HepG2 (cell line): ENCODE results near the gene MBD5. TPM values are rescaled to one million over a fixed set of nuclear protein-coding genes. Genes with fewer than 3 reads are reported as not detected.

ENCODE experiments used
- ATAC-seq: fragments of 200-7000 bp; cut with Tn5 transposase; 3 replicates; pipeline ENCODE4 v1.9.1; 2020; ENCODE audit warnings: mild to moderate bottlenecking, moderate library complexity
- BruUV-seq: library from RNA; stranded (reverse); fragments of 400-500 nt; replicated peaks from 2 replicates; lab custom pipeline; 2021; lab: Mats Ljungman, UMichigan
- CTCF ChIA-PET: fragments of 300-600 bp; formaldehyde crosslinking; extraction: SDS; loops from one replicate; lab custom pipeline; 2021; ENCODE audit warnings: low total read pairs, inconsistent platforms, low intra/inter-chr PET ratio; lab: Yijun Ruan, JAX
- POLR2A ChIA-PET: fragments of 350-600 bp; sonication (Branson Sonifier 250); formaldehyde crosslinking; loops from one replicate; lab custom pipeline; 2020; ENCODE audit warnings: antibody characterized with exemption, inconsistent platforms; lab: Yijun Ruan, JAX
- DNase-seq: peaks from one replicate; pipeline ENCODE4 v3.0.0-alpha.2; 2015; ENCODE audit warnings: low spot score
- FAIRE-seq: peaks from 3 replicates; lab custom pipeline; 2011; peaks lifted over from hg19 to GRCh38; lab: Jason Lieb, UNC
- H2AFZ ChIP-seq: one replicate; pipeline ENCODE4 v1.6.1; 2011; ENCODE audit warnings: low read length, inconsistent platforms
- H3K27ac ChIP-seq: fragments of 300-600 bp; 3 replicates; pipeline ENCODE4 v1.8.0; 2011; ENCODE audit warnings: mixed run types, mild to moderate bottlenecking, mixed read lengths, low read length, inconsistent platforms; ENCODE audit not compliant: insufficient read depth; ENCODE audit errors: extremely low read length
- H3K27me3 ChIP-seq, 2 experiments: fragments of 200-600 bp in 1 of 2; 2 replicates in 1 of 2; 3 replicates in 1 of 2; pipeline versions ENCODE4 v1.6.0 to v1.8.0; 2011; ENCODE audit warnings: low read length in 2 of 2, mild to moderate bottlenecking in 2 of 2, moderate library complexity in 2 of 2, inconsistent platforms in 1 of 2; ENCODE audit not compliant: insufficient read depth in 2 of 2, control insufficient read depth in 1 of 2
- H3K36me3 ChIP-seq, 2 experiments: fragments of 200-600 bp in 1 of 2; replicated peaks in 1 of 2; 2 replicates in 1 of 2; 3 replicates in 1 of 2; pipeline versions ENCODE4 v1.5.1 to v1.8.0; 2011; ENCODE audit warnings: low read length in 2 of 2, inconsistent platforms in 1 of 2; ENCODE audit not compliant: insufficient read depth in 2 of 2, control insufficient read depth in 1 of 2
- H3K4me1 ChIP-seq: 2 replicates; pipeline ENCODE4 v1.5.1; 2012; ENCODE audit warnings: low read length, inconsistent platforms; ENCODE audit not compliant: insufficient read depth
- H3K4me2 ChIP-seq: 2 replicates; pipeline ENCODE4 v1.6.0; 2011; ENCODE audit warnings: low read depth, low read length, inconsistent platforms
- H3K4me3 ChIP-seq, 3 experiments: fragments of 200-600 bp in 1 of 3; sonication (generic), shearing (Covaris generic) in 1 of 3; replicated peaks in 1 of 3; 2 replicates each; pipeline ENCODE4 v1.5.1; 2011 to 2016; ENCODE audit warnings: low read length in 3 of 3, inconsistent platforms in 2 of 3, low read depth in 2 of 3, mild to moderate bottlenecking in 2 of 3, control low read depth in 1 of 3, mixed read lengths in 1 of 3; ENCODE audit not compliant: insufficient read depth in 1 of 3
- H3K79me2 ChIP-seq: one replicate; pipeline ENCODE4 v1.6.1; 2011; ENCODE audit warnings: low read length, inconsistent platforms; ENCODE audit not compliant: insufficient read depth
- H3K9ac ChIP-seq: 2 replicates; pipeline ENCODE4 v1.6.0; 2011; ENCODE audit warnings: mild to moderate bottlenecking, low read depth, low read length, inconsistent platforms; ENCODE audit not compliant: insufficient read depth
- H3K9me3 ChIP-seq: 2 replicates; pipeline ENCODE4 v1.5.1; 2012; ENCODE audit warnings: mild to moderate bottlenecking, low read length
- H4K20me1 ChIP-seq: 2 replicates; pipeline ENCODE4 v1.6.0; 2011; ENCODE audit warnings: inconsistent platforms, mild to moderate bottlenecking, low read length, moderate library complexity; ENCODE audit not compliant: insufficient read depth
- ATF5 ChIP-seq: sonication (generic); formaldehyde crosslinking; IDR thresholded peaks from 2 replicates; pipeline ENCODE4 v1.4.0; 2020; ENCODE audit warnings: mild to moderate bottlenecking, low read depth, missing genetic modification reagents
- CEBPB ChIP-seq: IDR thresholded peaks from 2 replicates; pipeline ENCODE4 v1.6.1; 2011; ENCODE audit warnings: low read depth, low read length, improper control_type of control experiment, borderline replicate concordance
- CEBPG ChIP-seq: IDR thresholded peaks from 2 replicates; pipeline ENCODE4 v1.6.1; 2016
- DR1 ChIP-seq: sonication (generic); formaldehyde crosslinking; IDR thresholded peaks from 2 replicates; pipeline ENCODE4 v1.8.0; 2021; ENCODE audit warnings: mild to moderate bottlenecking, missing genetic modification reagents, inconsistent platforms
- HNF4A ChIP-seq: sonication (generic); formaldehyde crosslinking; IDR thresholded peaks from 2 replicates; pipeline ENCODE4 v1.4.0; 2020; ENCODE audit warnings: missing genetic modification reagents
- HNF4G ChIP-seq, 2 experiments: sonication (generic) in 1 of 2; formaldehyde crosslinking in 1 of 2; IDR thresholded peaks; 2 replicates each; pipeline versions ENCODE4 v1.4.0 to v1.6.1; 2011 to 2020; ENCODE audit warnings: borderline replicate concordance in 2 of 2, low read depth in 2 of 2, mild to moderate bottlenecking in 2 of 2, low read length in 1 of 2, missing genetic modification reagents in 1 of 2, moderate library complexity in 1 of 2
- ISX ChIP-seq: sonication (generic); formaldehyde crosslinking; conservative IDR thresholded peaks from 2 replicates; pipeline ENCODE4 v1.5.0; 2020; ENCODE audit warnings: missing genetic modification reagents
- ONECUT2 ChIP-seq: sonication (generic); formaldehyde crosslinking; IDR thresholded peaks from 2 replicates; pipeline ENCODE4 v1.4.0; 2020; ENCODE audit warnings: missing genetic modification reagents
- POGK ChIP-seq: sonication (generic); formaldehyde crosslinking; conservative IDR thresholded peaks from 2 replicates; pipeline ENCODE4 v1.8.0; 2022; ENCODE audit warnings: mild to moderate bottlenecking, moderate library complexity, missing genetic modification reagents
- POGZ ChIP-seq: sonication (generic); formaldehyde crosslinking; IDR thresholded peaks from 2 replicates; pipeline ENCODE4 v1.4.0; 2020; ENCODE audit warnings: mild to moderate bottlenecking, missing genetic modification reagents
- PRMT3 ChIP-seq: sonication (generic); formaldehyde crosslinking; IDR thresholded peaks from 2 replicates; pipeline ENCODE4 v1.8.1; 2022; ENCODE audit warnings: low read depth, mild to moderate bottlenecking, moderate library complexity, missing genetic modification reagents, borderline replicate concordance
- RELA ChIP-seq: sonication (generic); formaldehyde crosslinking; IDR thresholded peaks from 2 replicates; pipeline ENCODE4 v1.4.0; 2020; ENCODE audit warnings: missing genetic modification reagents
- TFAP4 ChIP-seq: sonication (generic); IDR thresholded peaks from 2 replicates; pipeline ENCODE4 v1.6.1; 2016; ENCODE audit warnings: low read depth, borderline replicate concordance
- ZFX ChIP-seq: sonication (generic); formaldehyde crosslinking; IDR thresholded peaks from 2 replicates; pipeline ENCODE4 v1.4.0; 2020; ENCODE audit warnings: mild to moderate bottlenecking, low read depth, missing genetic modification reagents, moderate library complexity
- ZMYM4 ChIP-seq: sonication (generic); formaldehyde crosslinking; IDR thresholded peaks from 2 replicates; pipeline ENCODE4 v1.8.1; 2023; ENCODE audit warnings: mild to moderate bottlenecking, missing genetic modification reagents
- ZNF121 ChIP-seq: sonication (generic); formaldehyde crosslinking; IDR thresholded peaks from 2 replicates; pipeline ENCODE4 v1.5.0; 2020; ENCODE audit warnings: mild to moderate bottlenecking, missing genetic modification reagents
- ZNF17 ChIP-seq: sonication (generic); formaldehyde crosslinking; IDR thresholded peaks from 2 replicates; pipeline ENCODE4 v1.5.0; 2020; ENCODE audit warnings: mild to moderate bottlenecking, missing genetic modification reagents
- ZNF331 ChIP-seq: sonication (generic); formaldehyde crosslinking; IDR thresholded peaks from 2 replicates; pipeline ENCODE4 v1.4.0; 2020; ENCODE audit warnings: missing genetic modification reagents
- ZNF530 ChIP-seq: sonication (generic); formaldehyde crosslinking; IDR thresholded peaks from 2 replicates; pipeline ENCODE4 v1.5.0; 2020; ENCODE audit warnings: low read depth, mild to moderate bottlenecking, missing genetic modification reagents
- ZNF704 ChIP-seq: sonication (generic); formaldehyde crosslinking; IDR thresholded peaks from 2 replicates; pipeline ENCODE4 v1.8.1; 2023; ENCODE audit warnings: mild to moderate bottlenecking, inconsistent platforms, moderate library complexity, missing genetic modification reagents, borderline replicate concordance
- ZNF772 ChIP-seq: sonication (generic); formaldehyde crosslinking; IDR thresholded peaks from 2 replicates; pipeline ENCODE4 v1.5.0; 2020; ENCODE audit warnings: mild to moderate bottlenecking, missing genetic modification reagents
- WGBS: methylation state at CpG from one replicate; pipeline ENCODE4 v1.1.6; 2017; ENCODE audit warnings: low lambda C conversion rate; 5-methylcytosine and 5-hydroxymethylcytosine counted together
- in situ Hi-C: cut with HindIII; loops from 2 replicates; pipeline ENCODE4 v1.10.0; 2017; ENCODE audit warnings: low pct_unique_long_range_greater_than_20kb; ENCODE audit not compliant: extremely low pct_ligation_motif_present
- intact Hi-C: fragments of 100-400 bp; cut with micrococcal nuclease; formaldehyde crosslinking; loops from one replicate; pipeline ENCODE4 v1.10.0; 2022; ENCODE audit not compliant: unreplicated experiment
- polyA plus RNA-seq, 8 experiments: library from polyadenylated mRNA; depleted of rRNA in 3 of 8; stranded (reverse) in 7 of 8; unstranded in 1 of 8; fragments of >200 nt; fragmentation: Illumina TruSeq in 4 of 8; extraction: Trizol in 4 of 8; gene quantifications; 2 replicates each; pipeline versions ENCODE4 v1.2.1 to v1.2.3, GENCODE V29; 2011 to 2016; ENCODE audit warnings: low read depth in 4 of 8, missing spikeins in 1 of 8, mixed read lengths in 1 of 8; ENCODE audit not compliant: insufficient read depth in 1 of 8
- total RNA-seq, 5 experiments: library from RNA; depleted of rRNA; stranded (reverse); fragments of >200 nt; fragmentation: Illumina TruSeq; extraction: Trizol; gene quantifications; 2 replicates each; pipeline ENCODE4 v1.2.3, GENCODE V29; 2016; ENCODE audit warnings: low read depth in 1 of 5

MBD5 gene
- total and polyA plus RNA-seq, 2 of the 13 experiments (the other 11 are each of a cell fraction or from before 2014, with no cell fraction given), result 13.5 to 26.4 TPM

- ATAC-seq (no peak), DNase-seq (no peak), FAIRE-seq (no peak)
- in situ Hi-C loops (no loop called here), intact Hi-C loops (no loop called here)
- ChIA-PET CTCF (no interaction called here), POLR2A (no interaction called here)
- Histone ChIP-seq H3K4me1 (peaks cover 6% of the 10 kb centered on the region; the same call in 1 of the 2 replicates), H3K9ac (no peak overlapping the region), H3K27ac (no peak overlapping the region), H3K4me2 (no peak overlapping the region), H3K27me3 (no peaks in the 10 kb centered on the region), H3K9me3 (no peaks in the 10 kb centered on the region), H2AFZ (no peak overlapping the region), H3K36me3 (no peaks in the 10 kb centered on the region), H3K4me3 (no peak overlapping the region), H3K79me2 (no peaks in the 10 kb centered on the region), H4K20me1 (no peaks in the 10 kb centered on the region)
- no peak for TF ChIP-seq DR1 (CRISPR knock-in tag)
- no peak for TF ChIP-seq ZFX (CRISPR knock-in tag)
- TF ChIP-seq ISX (CRISPR knock-in tag), result no peak
- no peak for TF ChIP-seq ZNF772 (CRISPR knock-in tag)
- TF ChIP-seq POGK, result no peak
- no peak for TF ChIP-seq ZNF17 (CRISPR knock-in tag)
- TF ChIP-seq CEBPB, result peak; percentile 78
- TF ChIP-seq ZNF704 (CRISPR knock-in tag), result no peak
- peak; percentile 70 for TF ChIP-seq CEBPG
- TF ChIP-seq ZNF530 (CRISPR knock-in tag), result no peak
- TF ChIP-seq TFAP4, result no peak
- TF ChIP-seq POGZ (CRISPR knock-in tag), result peak; percentile 41; the same call in 1 of the 2 replicates
- TF ChIP-seq ZMYM4, result peak; percentile 52; the same call in 1 of the 2 replicates
- TF ChIP-seq PRMT3 (CRISPR knock-in tag), result no peak
- TF ChIP-seq ATF5 (CRISPR knock-in tag), result no peak
- peak; percentile 82; the same call in 1 of the 2 replicates for TF ChIP-seq ZNF121 (CRISPR knock-in tag)
- TF ChIP-seq RELA, result no peak
- TF ChIP-seq HNF4A, result 0 out of 2 replicates have a peak, but pooled peaks have one; percentile 13
- no peak for TF ChIP-seq ONECUT2 (CRISPR knock-in tag)
- no peak for TF ChIP-seq ZNF331 (CRISPR knock-in tag)
- no peak for TF ChIP-seq HNF4G (IDR thresholded peaks at IDR 0.05; ENCODE audit: borderline replicate concordance, low read depth, low read length)
- no peak for TF ChIP-seq HNF4G (CRISPR knock-in tag; IDR thresholded peaks at IDR 0.05; ENCODE audit: borderline replicate concordance, low read depth)
- BruUV-seq, result no TSS peak
- WGBS, result 34% methylated on average over 3 of the region's 3 CpGs
Measured at GRCh38 chr2:148279216-148279615, 258.3 kb downstream of the MBD5 start.
